Peyer's patch (tissue), 4 donors: ENCODE results near the gene MAST2.
"Not testable (repeated sequence)": the region's sequence is repeated elsewhere in the genome, so short reads cannot be mapped to it uniquely, and the experiment has no call there.

Experiments
- CTCF ChIP-seq, 6 experiments: fragments of 450-650 bp in 4 of 6; fragments of 200-600 bp in 2 of 6; sonication (generic) in 1 of 6; IDR thresholded peaks; one replicate each; pipeline ENCODE4 v1.5.1; 2017 to 2019; ENCODE audit warnings: antibody characterized with exemption in 6 of 6, mild to moderate bottlenecking in 3 of 6, moderate library complexity in 1 of 6
- POLR2A ChIP-seq, 2 donors: fragments of 450-650 bp; IDR thresholded peaks; one replicate each; pipeline ENCODE4 v1.5.1; 2017; ENCODE audit warnings: antibody characterized with exemption in 2 of 2, mild to moderate bottlenecking in 2 of 2, moderate library complexity in 2 of 2

- not testable (repeated sequence) for TF ChIP-seq CTCF, POLR2A (IDR thresholded peaks at IDR 0.05)
Measured at GRCh38 chr1:45838322-45838721, 34.9 kb downstream of the MAST2 start.
